Endothelial cell of umbilical vein (primary cell): ENCODE data around the gene CHAC2. TPM values are rescaled to one million over a fixed set of nuclear protein-coding genes. Genes with fewer than 3 reads are reported as not detected.

Source experiments
- BruUV-seq: library from RNA; stranded (reverse); fragments of 400-500 nt; replicated peaks from 2 replicates; lab custom pipeline; 2021; lab: Mats Ljungman, UMichigan
- CTCF ChIA-PET: fragments of 300-600, 350-600 bp; sonication (Branson Sonifier 250); formaldehyde crosslinking; loops from one replicate; lab custom pipeline; 2021; ENCODE audit warnings: antibody characterized with exemption, inconsistent platforms; lab: Charles Lee
- POLR2A ChIA-PET: fragments of 300-600, 350-600 bp; sonication (Branson Sonifier 250); formaldehyde crosslinking; loops from one replicate; lab custom pipeline; 2021; ENCODE audit warnings: antibody characterized with exemption, inconsistent platforms; lab: Charles Lee
- DNase-seq: peaks from one replicate; pipeline ENCODE4 v3.0.0-alpha.2; 2011; ENCODE audit warnings: low read depth, low spot score
- FAIRE-seq: peaks from 2 replicates; lab custom pipeline; 2011; peaks lifted over from hg19 to GRCh38; lab: Jason Lieb, UNC
- H2AFZ ChIP-seq: 2 replicates; pipeline ENCODE4 v1.6.0; 2012; ENCODE audit warnings: low read depth, low read length, control low read depth, inconsistent platforms
- H3K27ac ChIP-seq: 2 replicates; pipeline ENCODE4 v1.5.1; 2011; ENCODE audit warnings: low read depth, mild to moderate bottlenecking, control low read depth, low read length, moderate library complexity; ENCODE audit not compliant: insufficient read depth
- H3K27me3 ChIP-seq, 2 experiments: 2 replicates each; pipeline versions ENCODE4 v1.6.0 to v1.6.1; 2011; ENCODE audit warnings: low read length in 2 of 2, mixed read lengths in 1 of 2; ENCODE audit not compliant: control insufficient read depth in 2 of 2, insufficient read depth in 2 of 2
- H3K36me3 ChIP-seq, 2 experiments: 2 replicates in 1 of 2; 3 replicates in 1 of 2; pipeline ENCODE4 v1.5.1; 2011; ENCODE audit warnings: low read length in 2 of 2, mild to moderate bottlenecking in 1 of 2, moderate library complexity in 1 of 2; ENCODE audit not compliant: control insufficient read depth in 2 of 2, insufficient read depth in 2 of 2; ENCODE audit errors: extremely low read depth in 1 of 2
- H3K4me1 ChIP-seq: 3 replicates; pipeline ENCODE4 v1.5.1; 2011; ENCODE audit warnings: mild to moderate bottlenecking, low read length; ENCODE audit not compliant: control insufficient read depth, insufficient read depth; ENCODE audit errors: extremely low read depth
- H3K4me2 ChIP-seq: 2 replicates; pipeline ENCODE4 v1.6.1; 2011; ENCODE audit warnings: low read length, control low read depth, mixed read lengths; ENCODE audit not compliant: insufficient read depth
- H3K4me3 ChIP-seq, 3 experiments: fragments of 200-600 bp in 1 of 3; sonication (generic), shearing (Covaris generic) in 1 of 3; replicated peaks in 1 of 3; 2 replicates each; pipeline ENCODE4 v1.5.1; 2011 to 2016; ENCODE audit warnings: control low read depth in 3 of 3, low read length in 3 of 3, mild to moderate bottlenecking in 2 of 3, inconsistent platforms in 1 of 3, low read depth in 1 of 3, moderate library complexity in 1 of 3; ENCODE audit not compliant: insufficient read depth in 1 of 3
- H3K79me2 ChIP-seq: 2 replicates; pipeline ENCODE4 v1.6.0; 2012; ENCODE audit warnings: low read length, inconsistent platforms; ENCODE audit not compliant: control insufficient read depth, insufficient read depth
- H3K9ac ChIP-seq: replicated peaks from 2 replicates; pipeline ENCODE3; 2011; ENCODE audit warnings: low read length, control low read depth; ENCODE audit not compliant: insufficient read depth; ENCODE audit errors: extremely low read depth
- H3K9me1 ChIP-seq: replicated peaks from 3 replicates; pipeline ENCODE4 v1.6.0; 2011; ENCODE audit warnings: mild to moderate bottlenecking, low read length; ENCODE audit not compliant: control insufficient read depth, insufficient read depth; ENCODE audit errors: extremely low read depth
- H3K9me3 ChIP-seq: replicated peaks from 2 replicates; pipeline ENCODE4 v1.5.1; 2012; ENCODE audit warnings: low read length, inconsistent platforms; ENCODE audit not compliant: control insufficient read depth, insufficient read depth
- H4K20me1 ChIP-seq: replicated peaks from 2 replicates; pipeline ENCODE3; 2011; ENCODE audit warnings: mild to moderate bottlenecking, low read length; ENCODE audit not compliant: control insufficient read depth, insufficient read depth; ENCODE audit errors: extremely low read depth
- EZH2 ChIP-seq: IDR thresholded peaks from 2 replicates; pipeline ENCODE4 v1.6.1; 2012; ENCODE audit warnings: borderline replicate concordance, low read depth, mild to moderate bottlenecking, moderate library complexity, low read length, inconsistent platforms; ENCODE audit not compliant: severe bottlenecking
- FOS ChIP-seq: IDR thresholded peaks from 2 replicates; pipeline ENCODE4 v1.6.1; 2011; ENCODE audit warnings: mild to moderate bottlenecking, low read length, moderate library complexity, borderline replicate concordance; ENCODE audit not compliant: insufficient read depth
- GATA2 ChIP-seq: IDR thresholded peaks from 2 replicates; pipeline ENCODE4 v1.7.0; 2011; ENCODE audit warnings: low read depth, mild to moderate bottlenecking, moderate library complexity, mixed read lengths, low read length; ENCODE audit not compliant: insufficient read length, insufficient read depth
- JUN ChIP-seq: IDR thresholded peaks from 2 replicates; pipeline ENCODE4 v1.6.1; 2011; ENCODE audit warnings: borderline replicate concordance, low read depth; ENCODE audit not compliant: insufficient read length, insufficient read depth
- MAX ChIP-seq: IDR thresholded peaks from 2 replicates; pipeline ENCODE4 v1.6.1; 2011; ENCODE audit not compliant: insufficient read depth, insufficient read length
- MYC ChIP-seq: IDR thresholded peaks from one replicate; pipeline ENCODE4 v1.6.1; 2011; ENCODE audit warnings: mild to moderate bottlenecking, low read depth, low read length
- POLR2A ChIP-seq: IDR thresholded peaks from 2 replicates; pipeline ENCODE4 v1.6.1; 2012; ENCODE audit warnings: low read depth, mild to moderate bottlenecking, control low read depth, low read length
- POLR2AphosphoS5 ChIP-seq: IDR thresholded peaks from 2 replicates; pipeline ENCODE4 v1.6.1; 2012; ENCODE audit warnings: low read depth, mild to moderate bottlenecking, control low read depth, low read length, moderate library complexity; ENCODE audit not compliant: insufficient read depth
- dilution Hi-C: fragments of 300-500 bp; cut with MboI; formaldehyde crosslinking; loops from one replicate; pipeline ENCODE4 v1.15.0; 2019; ENCODE audit warnings: low sequenced_read_pairs; ENCODE audit not compliant: extremely low pct_ligation_motif_present
- intact Hi-C: fragments of 100-400 bp; cut with micrococcal nuclease; formaldehyde crosslinking; loops from one replicate; pipeline ENCODE4 v1.10.0; 2022
- polyA plus RNA-seq, 4 experiments: library from polyadenylated mRNA; depleted of rRNA in 3 of 4; stranded (reverse) in 3 of 4; unstranded in 1 of 4; fragments of >200 nt; gene quantifications; 2 replicates each; pipeline versions ENCODE4 v1.2.1 to v1.2.3, GENCODE V29; 2011 to 2012; ENCODE audit warnings: missing spikeins in 1 of 4
- total RNA-seq: library from RNA; stranded (reverse); gene quantifications from 2 replicates; pipeline ENCODE4 v1.2.3, GENCODE V29; 2021
- TF ChIP-seq, protein P1 (sequence below), 2 donors: IDR thresholded peaks; 1 replicate in 1 of 2; 2 replicates in 1 of 2; pipeline ENCODE4 v1.5.1; 2011; ENCODE audit warnings: low read length in 2 of 2, mild to moderate bottlenecking in 2 of 2, moderate library complexity in 2 of 2, control low read depth in 1 of 2, inconsistent platforms in 1 of 2, low read depth in 1 of 2; ENCODE audit not compliant: insufficient read depth in 1 of 2; ENCODE audit errors: extremely low read depth in 1 of 2

The CHAC2 gene
- total and polyA plus RNA-seq, 2 donors (not counting 3 experiments of a cell fraction or from before 2014, with no cell fraction given), result 3.4 to 8.3 TPM

DNA sequence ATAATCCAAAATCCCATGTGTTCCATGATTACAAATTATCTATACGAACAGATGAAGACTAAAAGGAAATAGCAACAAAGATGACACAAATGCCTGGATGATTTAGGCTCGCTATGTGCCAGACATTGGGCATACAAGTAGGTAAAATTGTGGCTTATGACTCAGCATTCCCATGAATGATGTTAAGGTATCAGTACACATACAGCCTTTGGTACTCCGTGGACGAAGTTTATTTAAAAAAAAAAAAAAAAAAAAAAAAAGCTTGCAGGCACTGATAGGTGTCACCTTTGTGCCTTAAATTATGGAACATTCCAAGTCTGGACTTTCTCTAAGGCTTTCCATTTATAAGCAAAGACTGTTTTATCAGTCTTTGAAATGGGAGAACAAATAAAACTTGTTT, 2.7 kb downstream of the CHAC2 start:
- POLR2A ChIA-PET, result no interaction called here
- intact Hi-C loops, result no loop called here
- peaks cover 12% of the 10 kb centered on the region for H3K4me1 ChIP-seq
- H3K79me2 ChIP-seq, result peaks cover 30% of the 10 kb centered on the region
- H3K4me2 ChIP-seq, result no peak overlapping the region
- no peaks in the 10 kb centered on the region for H3K27me3 ChIP-seq
- CTCF ChIA-PET, result no interaction called here
- H3K9ac ChIP-seq, result no peak overlapping the region
- H3K36me3 ChIP-seq, result peaks cover 0 to 3% of the 10 kb centered on the region in 2 experiments
- no peaks in the 10 kb centered on the region for H3K9me3 ChIP-seq
- no peak for DNase-seq
- no peaks in the 10 kb centered on the region for H4K20me1 ChIP-seq
- no peak for TF ChIP-seq JUN
- no peak for TF ChIP-seq EZH2
- TF ChIP-seq, protein P1, sequence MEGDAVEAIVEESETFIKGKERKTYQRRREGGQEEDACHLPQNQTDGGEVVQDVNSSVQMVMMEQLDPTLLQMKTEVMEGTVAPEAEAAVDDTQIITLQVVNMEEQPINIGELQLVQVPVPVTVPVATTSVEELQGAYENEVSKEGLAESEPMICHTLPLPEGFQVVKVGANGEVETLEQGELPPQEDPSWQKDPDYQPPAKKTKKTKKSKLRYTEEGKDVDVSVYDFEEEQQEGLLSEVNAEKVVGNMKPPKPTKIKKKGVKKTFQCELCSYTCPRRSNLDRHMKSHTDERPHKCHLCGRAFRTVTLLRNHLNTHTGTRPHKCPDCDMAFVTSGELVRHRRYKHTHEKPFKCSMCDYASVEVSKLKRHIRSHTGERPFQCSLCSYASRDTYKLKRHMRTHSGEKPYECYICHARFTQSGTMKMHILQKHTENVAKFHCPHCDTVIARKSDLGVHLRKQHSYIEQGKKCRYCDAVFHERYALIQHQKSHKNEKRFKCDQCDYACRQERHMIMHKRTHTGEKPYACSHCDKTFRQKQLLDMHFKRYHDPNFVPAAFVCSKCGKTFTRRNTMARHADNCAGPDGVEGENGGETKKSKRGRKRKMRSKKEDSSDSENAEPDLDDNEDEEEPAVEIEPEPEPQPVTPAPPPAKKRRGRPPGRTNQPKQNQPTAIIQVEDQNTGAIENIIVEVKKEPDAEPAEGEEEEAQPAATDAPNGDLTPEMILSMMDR (IDR thresholded peaks at IDR 0.05; ENCODE audit: extremely low read depth in 1 of 2, insufficient read depth in 1 of 2, low read depth in 1 of 2, low read length in 2 of 2), result no peak
- no peak for TF ChIP-seq POLR2AphosphoS5
- TF ChIP-seq MAX, result no peak
- no peak for TF ChIP-seq MYC
- no peak for TF ChIP-seq GATA2
- TF ChIP-seq FOS, result no peak
- no peak for TF ChIP-seq POLR2A
- H3K27ac ChIP-seq, result no peak overlapping the region
- no peak for FAIRE-seq
- BruUV-seq, result no TSS peak
- dilution Hi-C loops, result no loop called here
- H3K4me3 ChIP-seq, result no peak overlapping the region
- H3K9me1 ChIP-seq, result no peaks in the 10 kb centered on the region
- no peak overlapping the region for H2AFZ ChIP-seq
